GM21717 (cell line): Measurements from ENCODE around the gene ZBTB16.

Experiments
- ATAC-seq: cut with Tn5 transposase; IDR thresholded peaks from one replicate; pipeline ENCODE4 v1.9.1; 2021; ENCODE audit warnings: mild to moderate bottlenecking, moderate library complexity; ENCODE audit not compliant: unreplicated experiment

Gene ZBTB16

DNA sequence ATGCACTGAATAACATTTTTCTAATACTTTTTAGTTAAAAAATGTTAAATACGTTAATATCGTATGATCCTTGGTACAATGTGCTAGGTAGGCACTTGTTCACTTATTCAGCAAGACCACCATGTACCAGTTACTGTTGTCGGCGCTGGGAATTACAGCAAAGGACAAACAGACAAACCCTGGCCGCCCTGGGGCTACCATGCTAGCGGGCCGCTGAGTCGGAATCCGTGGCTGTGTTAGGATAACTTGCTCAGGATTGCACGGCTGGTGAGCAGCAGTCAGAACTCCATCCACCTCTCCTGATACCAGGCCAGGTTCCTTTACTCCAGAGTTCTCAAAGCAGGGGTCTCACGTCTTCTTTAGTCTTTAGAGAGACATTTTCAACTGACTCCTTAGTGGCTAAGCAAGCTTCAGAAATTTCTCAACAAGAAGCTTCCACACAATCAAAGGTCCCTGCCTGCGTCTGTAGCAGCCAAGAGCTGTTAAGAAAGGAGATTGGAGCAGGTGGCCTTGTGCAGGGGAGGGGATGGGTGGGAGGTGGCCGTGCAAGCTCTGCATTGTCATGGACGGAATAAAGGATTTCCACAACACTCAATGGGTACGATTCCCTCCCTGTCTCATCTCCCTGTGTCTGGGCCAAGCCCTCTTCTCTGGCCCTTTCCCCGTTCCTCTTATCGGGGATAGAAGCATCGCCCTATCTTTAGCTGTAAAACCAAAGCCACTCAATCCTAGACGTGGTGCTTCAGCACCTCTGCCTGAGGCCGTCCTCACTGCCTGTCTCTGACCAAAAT is 196.9 kb downstream of the ZBTB16 start:
- no peak for ATAC-seq

DNA sequence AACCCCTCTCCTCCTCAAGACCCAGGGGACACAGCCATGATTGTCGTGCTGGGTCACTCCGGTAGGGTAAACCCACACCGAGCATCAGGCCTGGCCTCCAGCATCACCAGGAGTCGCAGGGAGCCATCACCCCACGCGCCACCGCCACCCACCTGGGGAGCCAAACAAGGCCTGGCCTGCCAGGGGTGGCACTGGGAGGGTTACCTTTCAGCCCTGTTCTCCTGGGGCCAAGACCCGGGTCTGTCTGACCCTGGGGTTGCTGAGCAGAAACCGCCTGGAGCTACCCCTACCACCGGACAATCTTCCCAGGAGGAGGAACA is 197.4 kb downstream of the ZBTB16 start:
- no peak for ATAC-seq

DNA sequence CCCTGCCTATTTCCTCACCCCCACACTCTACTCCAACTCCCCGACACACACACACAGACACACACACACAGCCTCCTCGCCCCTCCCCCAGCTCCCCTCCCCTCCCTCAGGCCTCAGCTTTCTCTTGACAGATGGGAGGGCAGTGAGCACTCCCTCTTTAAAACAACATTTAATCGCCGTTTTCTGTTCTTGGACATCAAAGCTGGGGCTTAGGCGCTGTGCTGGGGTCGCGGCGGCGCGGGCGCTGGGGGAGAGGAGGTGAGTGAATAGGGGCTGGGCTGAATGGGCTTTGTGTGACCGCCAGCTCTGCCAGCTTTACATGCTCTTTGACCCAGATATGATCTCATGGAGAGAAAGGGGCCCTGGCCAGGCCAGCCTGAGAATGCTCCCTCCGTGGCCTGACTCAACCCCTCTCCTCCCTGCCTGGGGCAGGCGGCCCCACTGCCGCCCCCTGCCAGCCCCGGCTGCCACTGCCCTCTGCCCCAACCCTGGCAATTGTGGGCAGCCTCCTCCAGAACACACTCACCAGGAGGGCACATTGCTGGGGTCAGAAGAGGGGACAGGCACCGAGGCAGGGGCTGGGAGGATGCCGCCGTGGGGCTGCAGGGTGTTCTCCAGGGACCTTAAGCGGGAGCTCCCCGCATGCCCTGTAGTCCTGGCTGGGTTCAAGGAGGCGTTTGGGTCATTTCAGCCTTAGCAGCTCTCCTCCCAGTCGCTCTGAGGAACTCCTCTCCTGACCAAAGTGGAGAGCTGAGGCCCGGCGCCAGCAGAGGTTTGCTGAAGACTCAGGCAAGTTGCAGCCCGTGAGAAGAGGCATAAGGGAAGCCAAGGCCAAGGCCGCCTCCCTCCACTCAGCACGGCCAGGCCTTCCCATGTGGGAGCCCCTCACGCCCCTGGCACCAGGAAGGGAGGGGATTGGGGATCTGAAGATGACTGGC is 198.4 kb downstream of the ZBTB16 start:
- ATAC-seq: no peak

DNA sequence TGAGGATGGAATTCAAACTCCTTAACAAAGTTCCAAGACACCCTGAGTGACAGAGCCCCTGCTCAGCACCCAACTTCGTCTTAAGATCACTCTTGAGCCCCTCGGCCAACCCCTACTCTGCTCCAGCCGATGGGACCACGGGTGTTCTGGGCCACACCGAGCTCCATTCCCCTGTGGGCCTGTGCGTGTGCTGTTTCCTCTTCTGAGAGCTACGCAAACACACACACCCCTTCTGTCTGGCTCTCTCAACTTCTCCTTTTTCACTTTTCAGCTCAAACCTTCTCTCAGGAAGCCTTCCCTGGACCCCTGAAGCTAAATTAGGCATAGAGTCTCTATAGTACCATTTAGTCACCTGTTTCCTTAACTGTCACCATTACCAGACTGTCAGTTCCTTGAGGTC is 199.2 kb downstream of the ZBTB16 start:
- ATAC-seq: no peak

DNA sequence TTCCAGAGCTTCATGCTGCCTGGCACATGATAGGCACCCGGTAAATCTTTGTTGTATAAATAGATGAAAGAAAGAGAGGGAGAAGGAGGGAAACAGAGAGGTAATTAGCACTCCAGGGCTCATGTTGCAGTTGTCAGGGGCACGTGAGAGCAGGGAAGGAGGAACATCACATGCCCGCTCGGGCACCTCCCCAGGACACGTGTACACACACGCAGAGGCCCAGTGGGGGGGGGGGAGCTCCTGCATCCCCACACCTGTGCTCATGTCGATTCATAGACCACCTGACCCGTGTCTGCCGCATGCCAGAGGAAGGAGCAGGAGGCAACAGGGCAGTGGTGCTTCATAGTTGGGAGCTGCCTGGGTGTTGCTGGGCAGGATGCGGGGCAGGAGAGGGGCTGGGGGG is 199.6 kb downstream of the ZBTB16 start:
- ATAC-seq: no peak

DNA sequence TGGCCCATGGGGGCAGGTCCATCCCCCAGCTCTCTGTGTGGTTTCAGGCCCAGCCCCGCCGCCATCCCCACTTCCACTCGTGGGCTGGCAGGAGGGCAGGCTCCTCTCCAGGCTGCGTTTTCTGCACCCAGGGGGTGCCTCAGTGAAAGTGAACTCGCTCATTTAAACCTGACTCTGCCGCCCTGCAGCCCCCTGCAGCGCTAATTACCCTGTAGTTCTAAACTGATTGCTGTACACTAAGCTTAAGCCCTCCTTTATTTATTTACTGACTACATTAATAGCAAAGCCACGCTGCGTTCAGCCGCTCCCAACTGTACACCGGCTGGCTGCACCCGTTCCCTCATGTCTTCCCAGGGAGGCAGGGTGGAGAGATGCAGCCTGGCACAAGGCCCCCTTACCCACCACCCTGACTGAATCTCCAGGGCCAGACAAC is 200.1 kb downstream of the ZBTB16 start:
- no peak for ATAC-seq

DNA sequence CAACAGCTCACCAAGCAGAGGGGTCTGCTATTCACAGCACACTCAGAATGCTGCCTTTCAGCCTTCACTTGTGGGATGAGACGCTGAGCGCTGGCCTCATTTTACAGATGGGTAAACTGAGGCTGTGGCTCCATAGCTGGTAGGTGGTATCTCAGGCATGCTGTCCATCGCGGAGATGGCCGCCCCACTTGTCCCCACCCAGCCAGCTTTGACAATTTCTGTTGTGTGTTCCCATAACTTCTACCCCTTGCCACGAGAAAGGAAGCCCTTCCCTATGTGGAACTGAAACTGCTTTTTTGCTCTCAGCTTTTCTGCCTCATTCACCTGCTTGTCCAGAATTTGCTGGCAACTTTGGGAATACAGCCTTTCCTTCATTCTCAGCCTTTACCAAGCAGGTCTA is 200.6 kb downstream of the ZBTB16 start:
- ATAC-seq: no peak

DNA sequence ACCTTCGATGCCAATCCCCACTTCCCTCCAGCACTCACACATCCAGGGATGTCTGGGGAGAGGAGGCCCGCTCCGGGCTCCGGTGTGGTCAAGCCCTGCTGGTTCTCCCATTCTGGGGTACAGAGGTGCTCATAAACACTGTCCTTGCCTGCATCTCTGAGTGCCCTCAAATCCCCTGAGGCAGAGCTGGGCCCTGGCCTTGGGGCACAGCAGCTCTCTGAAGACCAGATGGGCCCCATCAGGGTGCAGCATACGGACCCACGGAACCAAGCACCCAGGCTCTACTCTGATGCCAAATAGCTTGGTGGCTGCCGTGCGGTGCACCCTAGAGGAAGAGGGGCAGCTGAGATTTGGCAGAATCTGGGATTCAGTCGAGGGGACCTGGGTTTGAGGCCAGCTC is 201.0 kb downstream of the ZBTB16 start:
- ATAC-seq: no peak

DNA sequence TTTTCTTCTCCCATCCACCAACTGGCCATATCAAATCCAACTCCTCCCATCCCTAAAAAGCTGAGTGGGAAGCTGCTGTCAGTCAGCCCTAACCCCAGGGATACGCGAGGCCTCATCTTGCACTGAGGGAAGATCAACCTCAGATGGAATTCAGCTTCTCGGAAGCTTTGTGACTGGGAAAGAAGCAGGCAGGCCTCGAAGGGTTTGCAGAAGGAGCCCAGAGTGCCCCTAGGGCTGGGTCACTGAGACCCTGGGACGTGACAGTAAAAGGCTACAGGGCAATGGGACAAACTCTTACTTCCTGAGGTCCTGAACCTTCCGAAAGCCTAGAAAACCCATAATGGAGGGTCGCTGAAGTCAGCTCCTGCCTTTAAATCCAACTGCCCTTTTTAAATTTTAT is 202.3 kb downstream of the ZBTB16 start:
- ATAC-seq: no peak

DNA sequence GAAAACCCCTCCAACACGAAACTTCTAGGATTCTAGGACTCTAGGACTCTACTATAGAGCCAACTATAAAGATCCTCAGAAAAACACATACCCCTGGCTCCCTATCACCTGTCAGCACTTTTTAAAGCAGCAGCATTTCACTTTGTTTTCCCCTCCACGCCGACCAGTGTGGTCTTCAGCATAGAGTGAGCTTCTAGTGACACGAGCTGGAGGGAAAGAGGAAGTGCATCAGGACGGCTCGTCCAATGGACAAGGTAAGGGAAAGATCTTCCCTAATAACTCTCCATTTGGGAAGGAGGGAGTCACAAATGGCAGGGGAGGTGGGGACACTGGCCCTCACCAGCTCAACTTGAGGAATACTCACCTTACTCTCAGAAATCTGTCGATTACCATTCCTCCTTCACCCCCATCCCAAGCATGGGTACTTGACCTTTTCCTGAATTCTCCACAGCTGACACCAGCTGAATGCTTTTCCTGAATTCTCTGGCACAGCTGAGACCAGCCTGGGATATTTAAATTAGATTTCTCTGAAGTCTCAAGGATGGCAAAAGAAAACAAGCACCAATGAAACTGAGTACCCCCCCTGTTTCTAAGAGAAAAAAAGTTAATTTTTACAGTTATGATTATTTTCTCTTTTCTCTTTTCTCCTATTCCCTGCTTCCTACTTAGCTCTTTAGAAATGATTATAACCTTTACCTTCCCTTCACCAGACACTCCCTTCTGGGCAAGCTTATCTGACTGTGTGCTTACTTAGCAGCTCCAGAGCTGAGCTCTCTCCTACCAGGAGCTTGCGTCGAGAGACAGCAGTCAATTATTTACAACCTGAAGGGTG is 203.4 kb downstream of the ZBTB16 start:
- ATAC-seq: no peak

DNA sequence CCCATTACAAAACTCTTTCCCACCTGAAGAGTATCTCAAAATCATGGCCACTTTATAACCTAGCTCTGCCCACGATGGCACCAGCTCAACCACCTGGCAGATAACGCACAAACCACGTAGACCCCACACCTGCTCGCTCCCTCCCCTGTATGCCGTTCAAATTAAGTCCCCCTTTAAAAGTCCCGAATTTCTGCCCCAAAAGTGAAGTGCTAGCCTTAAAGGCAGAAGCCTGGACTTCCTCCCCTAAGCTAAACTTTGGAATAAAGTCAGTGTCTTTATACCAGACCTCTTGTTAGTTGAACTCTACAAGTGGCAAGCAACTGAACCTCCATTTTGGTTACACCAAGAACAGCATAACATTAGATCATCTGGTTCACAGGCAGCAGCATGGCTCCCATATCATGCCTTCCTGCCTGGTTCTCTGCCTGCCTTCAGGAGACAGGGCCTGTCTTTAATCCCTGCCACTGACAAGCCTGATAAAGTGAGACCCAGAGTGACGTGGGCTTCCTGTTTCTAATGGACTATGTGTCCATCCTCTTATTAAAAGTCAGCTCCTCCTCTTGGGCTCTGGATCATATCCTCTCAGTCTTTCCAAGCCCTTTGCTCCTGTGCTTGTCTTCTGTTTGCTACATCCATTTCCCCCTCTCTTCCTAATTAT is 204.1 kb downstream of the ZBTB16 start:
- no peak for ATAC-seq

DNA sequence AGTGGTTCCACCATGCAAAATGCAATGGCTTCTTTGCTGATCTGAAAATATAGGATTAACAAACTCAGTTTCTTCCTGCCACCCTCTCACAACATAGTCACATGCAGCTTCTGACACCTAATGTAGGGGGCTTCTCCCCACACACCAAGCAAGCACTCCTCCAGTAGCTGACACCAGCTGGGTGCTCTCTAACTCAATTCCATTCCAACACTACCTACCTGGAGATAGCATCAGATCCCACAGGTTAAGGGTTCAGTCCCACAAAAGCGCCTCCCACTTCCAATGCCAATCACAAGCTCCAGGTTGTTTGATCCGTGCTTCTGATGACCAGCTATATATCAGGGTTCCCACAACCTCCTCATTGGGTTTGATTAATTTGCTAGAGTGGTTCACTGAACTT is 204.9 kb downstream of the ZBTB16 start:
- no peak for ATAC-seq

DNA sequence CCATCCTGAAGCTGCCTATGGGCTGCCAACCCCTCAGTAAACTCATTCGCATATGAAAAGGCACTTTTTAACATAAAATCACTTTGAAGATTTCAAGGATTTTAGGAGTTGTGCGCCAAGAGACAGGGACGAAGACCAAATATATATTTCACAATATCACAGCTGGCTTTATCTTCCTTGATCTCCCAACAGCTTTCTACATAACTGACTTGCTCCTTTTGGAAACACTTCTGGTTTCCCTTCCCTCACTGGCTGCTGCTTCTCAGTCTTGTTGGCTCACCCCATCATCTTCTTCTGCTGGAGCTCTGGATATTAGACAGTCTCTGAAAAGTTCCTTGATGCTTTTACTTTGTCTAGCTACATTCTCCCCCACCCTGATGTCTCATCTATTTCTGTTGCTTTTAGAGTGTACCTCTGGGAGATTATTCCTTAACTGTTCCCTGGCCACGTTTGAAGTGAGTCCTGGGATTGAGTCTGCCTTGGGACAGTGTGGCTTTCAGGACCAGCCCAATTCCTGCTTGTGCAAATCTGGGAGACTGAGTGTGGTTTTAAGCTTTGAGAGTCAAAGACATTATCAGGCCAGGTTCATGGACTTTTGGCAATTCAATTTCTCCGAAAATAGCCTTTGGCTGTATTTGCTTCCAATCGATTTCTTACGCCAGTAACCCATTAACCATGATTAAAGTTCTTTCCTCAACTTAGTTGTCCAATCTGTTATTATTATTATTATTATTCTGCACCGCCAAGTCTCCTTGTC is 205.8 kb downstream of the ZBTB16 start:
- ATAC-seq: no peak

DNA sequence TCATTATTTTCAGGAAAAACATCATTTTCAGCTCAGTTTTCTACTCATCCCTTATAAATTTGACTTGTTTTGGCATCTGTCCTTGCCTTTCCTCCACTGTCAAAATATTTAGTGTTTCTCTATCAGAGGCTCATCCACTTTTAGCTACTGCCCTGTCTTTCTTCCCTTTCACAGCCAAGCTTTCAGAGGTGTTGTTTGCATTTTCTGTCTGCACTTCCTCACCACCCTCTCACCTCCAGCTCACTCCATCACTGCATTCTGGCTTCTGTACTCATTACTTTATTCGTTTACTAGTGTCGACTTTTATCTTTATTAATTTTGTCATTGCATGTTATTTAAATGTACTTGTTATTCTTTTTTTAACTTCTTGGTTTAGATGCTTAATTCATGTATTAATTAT is 210.0 kb downstream of the ZBTB16 start:
- no peak for ATAC-seq

DNA sequence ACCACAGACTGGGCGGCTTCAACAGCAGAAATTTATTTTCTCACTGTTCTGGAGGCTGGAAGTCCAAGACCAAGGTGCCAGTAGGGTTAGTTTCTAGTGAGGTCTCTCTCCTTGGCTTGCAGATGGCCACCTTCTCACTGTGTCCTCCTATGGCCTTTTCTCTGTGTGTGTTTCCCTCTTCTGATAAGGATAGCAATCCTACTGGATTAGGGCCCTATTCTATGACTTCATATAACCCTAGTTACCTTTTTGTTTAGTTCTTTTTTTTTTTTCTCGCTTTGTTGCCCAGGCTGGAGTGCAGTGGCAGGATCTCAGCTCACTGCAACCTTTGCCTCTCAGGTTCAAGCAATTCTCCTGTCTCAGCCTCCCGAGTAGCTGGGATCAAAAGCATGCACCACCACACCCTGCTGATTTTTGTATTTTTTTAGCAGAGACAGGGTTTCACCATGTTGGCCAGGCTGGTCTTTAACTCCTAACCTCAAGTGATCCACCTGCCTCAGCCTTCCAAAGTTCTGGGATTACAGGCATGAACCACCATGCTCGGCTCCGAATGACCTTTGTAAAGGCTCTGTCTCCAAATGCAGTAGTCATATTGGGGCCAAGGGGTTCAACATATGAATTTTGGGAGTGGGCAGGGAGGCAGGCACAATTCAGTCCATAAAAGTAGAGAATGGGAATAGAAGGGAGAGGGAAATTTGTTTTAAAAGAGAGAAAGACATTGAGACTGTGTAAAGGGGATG is 211.2 kb downstream of the ZBTB16 start:
- no peak for ATAC-seq

DNA sequence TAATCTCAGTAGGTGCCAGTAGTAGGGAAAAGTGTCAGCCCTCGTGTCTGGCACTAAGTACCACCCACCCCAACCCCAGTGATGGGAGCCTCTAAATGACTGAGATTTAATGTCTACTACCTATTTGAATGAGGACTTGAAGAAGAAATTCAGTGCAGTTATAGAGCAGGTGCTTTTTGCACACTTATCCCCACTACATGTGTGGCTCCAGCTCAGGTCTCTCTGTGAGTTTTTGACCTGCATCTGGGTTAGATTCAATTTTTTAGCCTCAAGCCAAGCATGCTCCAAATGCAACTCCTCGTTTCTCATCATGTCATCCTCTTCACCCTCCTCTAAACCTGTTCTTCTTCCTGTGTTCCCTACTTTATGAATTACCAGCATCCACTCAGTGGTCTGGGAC is 211.8 kb downstream of the ZBTB16 start:
- no peak for ATAC-seq

DNA sequence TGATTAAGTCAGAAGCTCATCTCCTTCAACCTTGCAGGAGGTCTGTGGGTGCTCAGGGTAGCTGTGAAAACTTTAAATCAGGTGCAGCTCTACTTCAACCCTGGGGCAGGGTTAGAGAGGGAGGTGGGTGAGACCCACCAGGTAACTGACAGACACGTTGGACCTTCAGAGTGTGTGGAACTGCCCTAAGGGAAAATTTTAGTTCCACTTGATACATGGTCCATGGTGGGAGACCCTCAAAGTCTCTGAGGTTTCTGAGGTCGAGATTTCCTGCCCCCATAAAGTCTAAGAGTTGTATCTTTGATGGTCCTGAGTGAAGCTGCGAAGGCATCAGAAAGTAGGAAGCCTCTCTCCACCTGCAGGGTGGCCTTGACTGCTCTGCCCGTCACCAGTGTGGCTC is 212.8 kb downstream of the ZBTB16 start:
- ATAC-seq: no peak

DNA sequence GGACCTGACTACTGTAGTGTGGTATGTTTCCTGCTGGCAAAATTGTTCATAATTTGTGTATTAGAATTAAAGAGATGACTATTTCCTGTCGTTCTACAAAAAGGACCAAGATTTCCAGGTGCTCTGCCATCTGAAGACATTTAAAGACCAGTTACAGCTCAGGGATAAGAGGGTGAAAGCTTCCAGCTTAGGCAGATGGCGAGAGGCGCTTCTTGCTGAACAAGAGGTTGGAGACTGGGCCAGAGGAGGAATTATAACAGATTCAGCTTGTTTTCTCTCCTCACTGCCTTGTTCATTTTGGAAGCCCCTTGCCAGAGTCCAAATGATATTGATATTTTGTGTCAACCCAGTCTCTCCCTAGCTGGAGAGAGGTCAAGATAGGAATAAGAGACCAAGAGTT is 213.6 kb downstream of the ZBTB16 start:
- ATAC-seq: no peak

DNA sequence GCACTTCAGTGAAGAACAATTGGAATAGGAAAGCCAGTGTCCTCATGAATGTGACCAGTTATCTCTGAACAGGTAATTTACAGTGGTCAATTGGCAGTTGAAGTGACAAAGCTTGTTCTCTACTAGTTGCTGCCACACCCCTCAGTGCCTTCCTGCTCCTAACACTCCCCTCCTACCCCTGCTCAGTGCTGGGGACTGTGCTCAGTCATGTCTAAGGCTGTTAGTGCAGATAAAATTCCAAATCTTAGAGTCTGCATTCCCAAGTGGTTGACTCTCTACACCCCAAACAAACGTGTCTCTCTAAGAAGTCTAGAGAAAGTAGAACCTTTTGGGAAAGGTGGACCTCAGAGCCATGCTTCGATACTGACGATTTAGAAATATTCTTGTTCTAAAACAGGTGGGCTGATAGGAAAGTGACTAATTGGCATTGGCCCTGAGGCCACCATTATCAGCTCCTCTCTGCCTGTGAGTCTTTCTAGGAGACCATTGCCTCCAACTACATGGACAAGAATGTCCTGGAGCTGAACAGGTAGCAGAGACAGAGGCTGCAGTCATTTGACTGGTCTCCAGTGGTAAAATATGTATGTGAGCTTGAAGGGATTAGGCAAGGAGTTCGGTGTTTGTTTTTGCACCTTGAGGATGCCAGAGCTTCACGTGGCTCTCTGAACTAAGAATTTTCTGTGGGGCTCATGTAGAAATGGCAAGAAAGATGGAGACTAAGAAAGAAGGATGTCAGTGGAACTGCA is 214.6 kb downstream of the ZBTB16 start:
- no peak for ATAC-seq
